ENCODE data around the gene KCTD17.

The KCTD17 gene

DNA sequence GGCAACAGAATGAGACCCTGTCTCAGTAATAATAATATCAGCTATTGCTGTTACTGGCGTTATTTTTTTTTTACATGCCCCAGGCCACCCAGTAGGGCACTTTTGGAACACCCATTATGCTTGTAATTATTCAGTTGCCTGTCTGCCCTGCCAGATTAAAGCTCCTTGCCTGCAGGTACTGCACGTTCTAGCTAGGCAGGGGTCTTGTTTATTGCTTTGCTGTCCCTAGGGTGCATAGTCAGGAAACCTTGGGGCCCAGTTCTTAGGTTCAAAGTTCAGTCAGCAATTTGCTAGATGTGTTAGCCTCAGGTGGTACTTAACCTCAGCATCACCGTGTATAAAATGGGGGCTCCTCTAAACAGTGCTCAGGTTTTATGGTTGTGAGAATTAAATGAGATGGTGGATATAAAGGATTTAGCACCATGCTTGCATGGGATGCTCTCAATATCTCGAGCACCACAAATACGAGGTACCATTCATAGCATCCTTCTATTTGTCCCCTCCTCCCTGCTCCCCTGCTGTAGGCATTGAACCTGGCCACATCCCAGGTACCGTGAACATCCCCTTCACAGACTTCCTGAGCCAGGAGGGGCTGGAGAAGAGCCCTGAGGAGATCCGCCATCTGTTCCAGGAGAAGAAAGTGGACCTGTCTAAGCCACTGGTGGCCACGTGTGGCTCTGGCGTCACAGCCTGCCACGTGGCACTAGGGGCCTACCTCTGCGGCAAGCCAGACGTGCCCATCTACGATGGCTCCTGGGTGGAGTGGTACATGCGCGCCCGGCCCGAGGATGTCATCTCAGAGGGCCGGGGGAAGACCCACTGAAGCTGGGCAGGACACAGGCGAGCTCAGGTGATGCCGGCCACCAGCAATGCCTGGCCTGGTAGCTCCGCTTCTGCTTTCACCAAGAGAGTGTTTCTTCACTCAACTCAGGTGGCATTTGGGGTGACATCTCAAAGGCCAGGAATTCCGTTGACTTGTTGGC, 22.6 kb upstream of the KCTD17 start:
- H3K9me3 Mint-ChIP-seq: no peaks in the 10 kb centered on the region
- ATAC-seq: no peak
- H3K36me3 Mint-ChIP-seq: peaks cover 8% of the 10 kb centered on the region
- H3K4me3 Mint-ChIP-seq: no peak overlapping the region
- H3K4me1 Mint-ChIP-seq: peaks cover 5% of the 10 kb centered on the region
- H3K27me3 Mint-ChIP-seq: peaks cover 6% of the 10 kb centered on the region
- H3K27ac Mint-ChIP-seq: no peak overlapping the region

DNA sequence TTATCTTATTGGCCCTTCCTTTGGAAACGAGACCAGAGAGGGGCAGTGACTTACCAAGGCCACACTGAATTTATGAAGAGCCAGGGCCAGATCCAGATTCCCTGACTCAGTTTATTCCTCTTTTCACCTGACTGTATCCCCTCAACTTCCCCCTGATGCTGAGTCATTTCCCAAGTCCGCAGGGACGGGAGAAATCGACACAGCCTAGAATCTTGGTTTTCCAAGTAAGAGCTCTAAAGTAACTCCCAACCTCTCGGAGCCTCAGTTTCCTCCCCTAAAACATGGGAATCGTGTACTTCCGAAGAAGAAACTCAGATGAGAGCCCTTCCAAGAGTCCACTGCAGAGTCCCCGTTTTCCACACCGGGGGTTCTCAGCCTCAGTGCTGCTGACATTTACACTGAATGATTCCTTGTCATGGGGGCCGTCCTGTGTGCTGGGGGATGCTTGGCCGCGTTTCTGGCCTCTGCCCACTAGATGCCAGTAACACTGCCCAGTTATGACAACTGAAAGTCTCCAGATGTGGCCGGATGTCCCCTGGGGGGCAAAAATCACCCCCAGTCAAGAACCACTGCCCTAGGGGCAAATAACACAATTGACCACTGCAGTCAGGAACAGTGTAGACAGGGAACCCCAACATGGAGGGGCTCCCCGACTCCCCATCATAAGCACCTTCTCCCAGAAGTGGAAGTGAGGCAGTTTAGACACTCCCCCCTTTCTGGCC, 20.8 kb upstream of the KCTD17 start:
- H3K36me3 Mint-ChIP-seq: no peaks in the 10 kb centered on the region
- no peak overlapping the region for H3K27ac Mint-ChIP-seq
- ATAC-seq: no peak
- H3K4me3 Mint-ChIP-seq: no peak overlapping the region
- H3K9me3 Mint-ChIP-seq: no peaks in the 10 kb centered on the region
- H3K27me3 Mint-ChIP-seq: peaks cover 24% of the 10 kb centered on the region
- no peaks in the 10 kb centered on the region for H3K4me1 Mint-ChIP-seq

- H3K27ac Mint-ChIP-seq: no peak overlapping the region
- ATAC-seq: no peak
- peaks cover 33% of the 10 kb centered on the region for H3K27me3 Mint-ChIP-seq
- H3K4me1 Mint-ChIP-seq: no peaks in the 10 kb centered on the region
- no peaks in the 10 kb centered on the region for H3K9me3 Mint-ChIP-seq
- H3K4me3 Mint-ChIP-seq: no peak overlapping the region
- no peaks in the 10 kb centered on the region for H3K36me3 Mint-ChIP-seq
Observed at GRCh38 chr22:37032134-37032534, 19.4 kb upstream of the KCTD17 start.

DNA sequence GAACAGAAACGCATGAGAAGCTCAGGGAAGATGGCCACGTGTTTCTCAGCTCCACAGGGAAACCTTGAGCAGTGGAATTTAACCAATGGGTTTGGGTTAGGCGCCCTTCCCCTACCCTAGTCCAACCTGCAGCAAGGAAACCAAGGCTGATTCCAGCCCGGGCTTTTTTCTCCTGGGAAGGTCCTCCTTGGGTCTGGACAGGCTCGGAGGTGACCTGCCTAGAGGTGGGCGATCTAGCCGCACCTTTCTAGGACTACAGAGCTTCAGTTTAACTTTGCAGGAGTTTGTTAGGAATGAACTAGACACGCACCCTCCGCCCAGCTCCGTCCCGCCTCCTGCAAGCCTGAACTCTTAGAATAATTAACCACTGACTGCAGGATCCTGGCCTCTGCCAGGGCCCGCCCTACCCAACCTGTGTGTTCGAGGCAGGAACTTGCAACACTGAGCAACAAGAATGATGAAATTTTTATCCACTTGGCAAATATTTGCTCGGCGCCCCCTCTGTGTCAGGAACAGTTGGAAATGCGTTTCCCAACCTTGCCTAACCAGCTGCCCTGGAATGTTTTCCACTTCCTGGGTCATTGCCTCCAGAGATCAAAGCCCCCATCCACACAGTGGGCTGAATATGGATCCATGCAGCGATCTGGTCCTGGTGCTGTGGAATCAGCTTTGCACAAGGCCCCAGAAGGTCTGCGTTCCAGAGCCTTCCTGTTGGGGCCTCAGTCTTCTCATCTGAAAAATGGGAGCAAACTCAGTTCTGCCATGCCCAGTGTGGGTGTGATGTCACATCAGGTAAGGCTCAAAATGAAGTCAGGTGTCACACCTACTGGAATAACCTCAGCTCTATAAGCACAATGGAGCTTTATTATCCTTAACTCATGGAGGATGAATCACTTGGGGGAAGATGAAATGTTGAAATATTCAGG, 18.7 kb upstream of the KCTD17 start:
- H3K9me3 Mint-ChIP-seq: no peaks in the 10 kb centered on the region
- H3K27ac Mint-ChIP-seq: no peak overlapping the region
- ATAC-seq: no peak

DNA sequence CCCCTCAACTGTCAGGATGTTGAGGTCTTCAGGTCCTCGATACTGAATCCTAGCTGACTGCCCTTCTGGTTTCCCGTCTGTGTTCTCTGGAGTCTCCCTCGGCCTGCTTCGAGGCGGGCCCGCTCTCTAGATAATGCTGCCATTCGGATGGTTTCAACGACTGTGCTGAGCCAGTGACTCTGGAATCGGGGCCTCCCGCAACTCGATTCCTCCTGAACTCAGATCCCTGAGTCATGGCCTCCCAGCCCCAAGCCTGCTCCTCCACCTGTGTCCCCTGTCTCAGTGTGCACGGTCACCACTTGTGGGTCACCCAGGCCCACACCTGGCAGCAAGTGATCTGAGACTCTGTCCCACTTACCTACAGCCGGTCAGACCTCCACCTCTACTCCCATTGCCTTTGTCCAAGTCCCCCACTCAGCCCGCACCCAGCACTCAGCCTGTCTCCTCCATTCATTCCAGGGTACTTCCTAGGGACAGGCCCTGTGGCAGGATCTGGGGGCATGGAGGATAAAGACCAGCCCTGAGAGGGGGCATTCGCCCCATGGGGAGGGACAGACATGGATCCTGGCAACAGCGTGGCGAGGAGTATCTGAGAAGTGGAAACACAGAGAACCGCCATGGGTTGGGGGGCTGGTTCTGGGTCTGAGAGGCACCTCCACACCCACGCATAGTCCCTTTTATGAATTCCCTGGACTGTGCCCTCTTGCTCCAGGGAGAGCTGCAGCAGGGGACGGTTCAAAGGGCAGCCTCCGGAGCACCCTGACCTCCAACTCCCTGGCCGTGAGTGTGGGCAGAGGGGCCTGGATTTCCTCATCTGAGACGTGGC, 17.7 kb upstream of the KCTD17 start:
- no peak overlapping the region for H3K27ac Mint-ChIP-seq
- H3K36me3 Mint-ChIP-seq: no peaks in the 10 kb centered on the region
- no peaks in the 10 kb centered on the region for H3K4me1 Mint-ChIP-seq

More for the DNA sequence above, 18.7 kb upstream of the KCTD17 start:
- Mint-ChIP-seq H3K4me3 (no peak overlapping the region), H3K4me1 (no peaks in the 10 kb centered on the region), H3K27me3 (peaks cover 39% of the 10 kb centered on the region), H3K36me3 (no peaks in the 10 kb centered on the region)

DNA sequence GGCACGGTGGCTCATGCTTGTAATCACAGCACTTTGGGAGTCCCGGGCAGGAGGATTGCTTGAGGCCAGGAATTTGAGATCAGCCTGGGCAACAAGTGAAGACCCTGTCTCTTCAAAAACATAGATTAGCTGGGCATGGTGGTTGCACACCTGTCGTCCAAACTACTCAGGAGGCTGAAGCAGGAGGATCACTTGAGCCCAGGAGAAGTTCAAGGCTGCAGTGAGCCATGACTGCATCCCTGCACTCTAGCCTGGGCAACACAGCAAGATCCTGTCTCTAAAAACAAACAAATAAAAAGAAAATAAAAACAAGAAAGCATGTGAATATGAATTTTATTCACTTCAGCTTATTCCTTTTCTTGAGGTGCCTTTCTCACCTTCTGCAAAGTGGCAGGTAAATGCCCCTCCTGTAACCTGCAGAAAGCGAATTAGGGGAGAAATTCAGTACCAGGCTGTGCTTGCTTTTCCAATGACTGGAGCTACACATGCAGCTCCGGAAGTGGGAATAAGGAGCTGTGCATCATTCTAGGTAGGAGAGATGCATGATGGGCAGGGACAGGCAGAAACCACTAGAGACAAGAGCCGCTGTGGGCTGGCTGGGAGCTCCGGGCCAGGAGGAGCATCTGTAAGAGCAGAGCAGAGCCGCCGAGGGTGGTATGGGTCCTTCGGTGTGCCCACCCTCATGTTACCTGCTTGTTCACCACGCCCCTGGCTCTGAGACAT, 14.7 kb upstream of the KCTD17 start:
- Mint-ChIP-seq H3K4me1 (no peaks in the 10 kb centered on the region), H3K4me3 (no peak overlapping the region), H3K27me3 (peaks cover 55% of the 10 kb centered on the region), H3K36me3 (no peaks in the 10 kb centered on the region), H3K27ac (no peak overlapping the region), H3K9me3 (no peaks in the 10 kb centered on the region)
- no peak for ATAC-seq

More for the DNA sequence above, 17.7 kb upstream of the KCTD17 start:
- no peak overlapping the region for H3K4me3 Mint-ChIP-seq
- ATAC-seq: peak; percentile 17
- H3K9me3 Mint-ChIP-seq: no peaks in the 10 kb centered on the region
- peaks cover 41% of the 10 kb centered on the region for H3K27me3 Mint-ChIP-seq

GRCh38 chr22:37037669-37038068, 13.9 kb upstream of the KCTD17 start:
- no peaks in the 10 kb centered on the region for H3K9me3 Mint-ChIP-seq
- H3K27ac Mint-ChIP-seq: no peak overlapping the region
- no peaks in the 10 kb centered on the region for H3K36me3 Mint-ChIP-seq
- no peak overlapping the region for H3K4me3 Mint-ChIP-seq
- peaks cover 58% of the 10 kb centered on the region for H3K27me3 Mint-ChIP-seq
- no peak for ATAC-seq
- H3K4me1 Mint-ChIP-seq: no peaks in the 10 kb centered on the region

DNA sequence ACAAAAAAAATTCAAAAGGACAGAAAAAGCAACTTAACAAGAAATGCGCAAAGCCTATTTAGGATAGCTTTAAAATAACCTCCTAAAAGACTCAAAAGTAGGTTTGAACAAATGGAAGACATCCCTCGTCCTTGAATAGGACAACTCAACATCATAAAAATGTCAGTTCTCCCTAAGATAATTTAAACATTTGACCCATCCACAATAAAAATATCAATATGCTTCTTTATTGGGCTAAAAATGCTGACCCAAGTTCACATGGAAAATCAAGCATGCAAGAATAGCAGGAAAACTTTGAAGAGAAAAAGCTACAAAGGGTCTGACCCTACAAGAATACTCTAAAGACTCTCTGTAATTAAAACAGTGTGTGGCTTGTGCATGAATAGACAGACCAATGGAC, 12.1 kb upstream of the KCTD17 start:
- Mint-ChIP-seq H3K27me3 (peaks cover 54% of the 10 kb centered on the region), H3K4me1 (peaks cover 5% of the 10 kb centered on the region), H3K4me3 (no peak overlapping the region), H3K36me3 (no peaks in the 10 kb centered on the region), H3K9me3 (no peaks in the 10 kb centered on the region), H3K27ac (no peak overlapping the region)
- no peak for ATAC-seq

DNA sequence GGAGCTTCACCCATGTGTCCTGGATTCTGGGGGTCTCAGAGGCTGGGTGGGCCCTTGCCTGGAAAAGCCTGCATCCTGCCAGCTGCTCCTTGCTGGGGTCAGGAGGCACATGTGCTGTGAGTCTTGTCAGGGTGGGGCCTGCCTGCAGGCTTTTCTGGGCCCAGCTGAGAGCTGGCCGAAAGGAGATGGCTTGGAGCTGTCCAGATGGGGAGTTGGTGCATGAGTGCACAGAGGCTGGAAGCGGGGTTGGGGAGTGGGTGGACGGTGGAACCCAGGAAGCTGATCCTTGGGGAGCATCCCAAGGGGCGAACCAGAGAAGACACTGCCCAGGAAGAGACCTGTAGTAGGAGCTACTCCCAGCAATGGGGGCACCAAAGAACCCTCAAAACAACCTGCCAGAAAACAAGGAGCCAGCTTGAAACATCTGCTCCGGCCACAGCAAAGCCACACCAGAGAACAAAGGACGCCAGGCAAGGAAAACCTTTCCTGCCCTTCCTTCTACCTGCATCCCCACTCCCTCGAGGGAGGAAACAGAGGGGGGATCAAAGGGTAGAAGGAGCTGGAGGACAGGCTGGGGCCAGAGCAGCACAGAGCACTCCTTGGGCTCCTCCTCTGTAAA, 8.2 kb upstream of the KCTD17 start:
- peaks cover 24% of the 10 kb centered on the region for H3K27me3 Mint-ChIP-seq
- no peak for ATAC-seq
- peaks cover 17% of the 10 kb centered on the region for H3K4me1 Mint-ChIP-seq
- H3K36me3 Mint-ChIP-seq: no peaks in the 10 kb centered on the region
- no peak overlapping the region for H3K27ac Mint-ChIP-seq
- no peaks in the 10 kb centered on the region for H3K9me3 Mint-ChIP-seq
- H3K4me3 Mint-ChIP-seq: no peak overlapping the region

GRCh38 chr22:37043828-37044538, 7.6 kb upstream of the KCTD17 start:
- peak; percentile 93 for ATAC-seq

DNA sequence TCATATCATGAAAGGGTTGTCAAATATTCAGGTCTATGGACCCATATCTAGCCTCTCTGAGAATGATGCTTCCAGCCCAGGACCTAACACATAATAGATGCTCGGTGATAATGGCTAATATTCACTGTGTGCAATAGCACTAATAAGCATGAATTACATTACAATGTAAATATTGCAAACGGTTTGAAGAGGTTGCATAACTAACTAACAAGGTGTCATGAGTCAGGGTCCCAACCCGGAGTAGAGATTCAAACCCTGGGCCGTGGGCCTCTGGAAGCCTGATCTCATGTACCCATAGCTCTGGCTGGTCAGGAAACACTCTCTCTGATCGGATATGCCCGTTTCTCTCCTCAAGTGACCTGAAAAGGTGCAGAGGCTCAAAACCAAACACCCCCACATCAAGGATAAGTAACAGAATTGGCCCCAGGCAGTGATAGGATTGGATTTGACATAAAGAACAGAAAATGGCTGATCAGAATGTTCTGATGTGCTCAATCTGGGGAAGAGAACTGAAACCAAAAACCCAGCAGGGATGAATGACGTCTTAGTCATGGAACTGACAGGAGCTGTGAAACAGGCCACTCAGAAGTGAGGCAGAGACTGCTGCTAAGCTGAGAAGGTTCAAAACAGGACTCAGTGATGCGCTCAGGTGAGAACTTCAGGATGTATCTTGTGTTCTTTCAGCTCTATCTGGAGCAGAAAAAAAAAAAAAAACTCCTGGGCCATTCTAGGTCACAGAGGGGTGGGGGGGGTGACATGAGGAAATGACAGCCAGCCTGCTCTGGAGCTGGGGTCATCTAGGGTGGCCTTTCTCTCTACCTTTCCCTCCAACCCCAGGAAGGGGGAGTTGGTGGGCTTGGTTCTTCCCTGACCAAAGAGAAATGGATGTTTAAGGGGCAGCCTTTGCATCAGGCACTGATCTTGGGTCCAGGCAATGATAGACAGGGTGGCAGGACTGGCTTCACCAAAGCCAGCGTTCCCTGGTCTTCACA, 6.6 kb upstream of the KCTD17 start:
- no peaks in the 10 kb centered on the region for H3K9me3 Mint-ChIP-seq
- H3K27ac Mint-ChIP-seq: no peak overlapping the region
- no peaks in the 10 kb centered on the region for H3K36me3 Mint-ChIP-seq
- peaks cover 17% of the 10 kb centered on the region for H3K4me1 Mint-ChIP-seq
- H3K27me3 Mint-ChIP-seq: peaks cover 22% of the 10 kb centered on the region
- ATAC-seq: peak; percentile 48
- H3K4me3 Mint-ChIP-seq: no peak overlapping the region

More at GRCh38 chr22:37043828-37044538, 7.6 kb upstream of the KCTD17 start:
- Mint-ChIP-seq H3K27ac (no peak overlapping the region), H3K9me3 (no peaks in the 10 kb centered on the region), H3K4me3 (no peak overlapping the region), H3K4me1 (peaks cover 17% of the 10 kb centered on the region), H3K36me3 (no peaks in the 10 kb centered on the region), H3K27me3 (peaks cover 24% of the 10 kb centered on the region)

DNA sequence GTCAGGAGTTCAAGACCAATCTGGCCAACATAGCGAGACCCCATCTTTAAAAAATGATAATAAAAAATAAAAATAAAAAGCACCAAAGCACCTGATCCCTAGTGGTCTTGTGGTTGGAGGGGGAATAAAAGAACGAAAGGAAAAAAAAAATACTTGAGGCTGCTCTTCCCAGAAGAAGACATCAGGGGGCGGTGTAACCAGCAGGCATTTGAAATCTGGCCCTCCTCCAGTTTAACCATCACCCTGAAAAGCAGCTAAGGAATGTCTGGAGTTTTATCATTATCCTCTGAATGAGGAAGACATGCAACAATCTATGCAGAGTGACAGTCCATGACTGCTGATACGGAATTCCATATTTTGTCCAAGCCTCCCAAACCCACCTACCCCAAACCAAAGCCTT, 5.6 kb upstream of the KCTD17 start:
- peaks cover 17% of the 10 kb centered on the region for H3K4me1 Mint-ChIP-seq
- H3K36me3 Mint-ChIP-seq: no peaks in the 10 kb centered on the region
- H3K27me3 Mint-ChIP-seq: peaks cover 12% of the 10 kb centered on the region
- H3K9me3 Mint-ChIP-seq: no peaks in the 10 kb centered on the region
- H3K4me3 Mint-ChIP-seq: no peak overlapping the region
- no peak overlapping the region for H3K27ac Mint-ChIP-seq
- ATAC-seq: no peak

Measured in stimulated activated memory B cell treated with anti-CD40 and anti-IgM and Interleukin-4, amounts not matched to agents 10 μg/mL and 1 μg/mL and 100 μg/mL, for 72 hours (primary cell).